ENCODE data around the gene TSPOAP1.

The TSPOAP1 gene

GRCh38 chr17:58316260-58316960, 12.2 kb downstream of the TSPOAP1 start:
- DNase-seq (ENCODE audit: low read depth in 3 of 3), result no peak

- DNase-seq (ENCODE audit: low read depth in 3 of 3), result no peak
Observed at GRCh38 chr17:58315750-58316149, 12.8 kb downstream of the TSPOAP1 start.

- no peak for DNase-seq (ENCODE audit: low read depth in 3 of 3)
Observed at GRCh38 chr17:58315281-58315711, 13.3 kb downstream of the TSPOAP1 start.

GRCh38 chr17:58314706-58315015, 13.9 kb downstream of the TSPOAP1 start:
- no peak for DNase-seq (ENCODE audit: low read depth in 3 of 3)

- DNase-seq (ENCODE audit: low read depth in 3 of 3), result no peak
Observed at GRCh38 chr17:58313815-58314705, 14.5 kb downstream of the TSPOAP1 start.

- DNase-seq (ENCODE audit: low read depth in 3 of 3), result no peak
Observed at GRCh38 chr17:58312829-58313228, 15.8 kb downstream of the TSPOAP1 start.

GRCh38 chr17:58312021-58312630, 16.5 kb downstream of the TSPOAP1 start:
- no peak for DNase-seq (ENCODE audit: low read depth in 3 of 3)

GRCh38 chr17:58311429-58311894, 17.1 kb downstream of the TSPOAP1 start:
- no peak for DNase-seq (ENCODE audit: low read depth in 3 of 3)

- no peak for DNase-seq (ENCODE audit: low read depth in 3 of 3)
Observed at GRCh38 chr17:58310511-58311428, 17.8 kb downstream of the TSPOAP1 start.

- DNase-seq (ENCODE audit: low read depth in 3 of 3), result no peak
Observed at GRCh38 chr17:58309918-58310259, 18.7 kb downstream of the TSPOAP1 start.

GRCh38 chr17:58308985-58309917, 19.3 kb downstream of the TSPOAP1 start:
- DNase-seq (ENCODE audit: low read depth in 3 of 3), result no peak

- no peak for DNase-seq (ENCODE audit: low read depth in 3 of 3)
Observed at GRCh38 chr17:58308173-58308984, 20.2 kb downstream of the TSPOAP1 start.

GRCh38 chr17:58307468-58308172, 21.0 kb downstream of the TSPOAP1 start:
- DNase-seq (ENCODE audit: low read depth in 3 of 3), result no peak

- DNase-seq (ENCODE audit: low read depth in 3 of 3), result no peak
Observed at GRCh38 chr17:58306131-58306951, 22.3 kb downstream of the TSPOAP1 start.

- no peak for DNase-seq (ENCODE audit: low read depth in 3 of 3)
Observed at GRCh38 chr17:58305626-58306025, 23.0 kb downstream of the TSPOAP1 start.

GRCh38 chr17:58304750-58305486, 23.7 kb downstream of the TSPOAP1 start:
- DNase-seq (ENCODE audit: low read depth in 3 of 3), result no peak

GRCh38 chr17:58303971-58304749, 24.4 kb downstream of the TSPOAP1 start:
- DNase-seq (ENCODE audit: low read depth in 3 of 3), result peak; percentile 43 to 52 (median 50)

Measured in stimulated activated CD4-positive, alpha-beta T cell treated with anti-CD3 and anti-CD28 coated beads, TNF-alpha, amount 100 ng/mL, for 48 hours (primary cell).